Erythroblast (primary cell): Measurements from ENCODE around the gene MOB1B.

Experiments
- GATA1 ChIP-seq: IDR thresholded peaks from 2 replicates; pipeline ENCODE4 v1.6.1; 2011; ENCODE audit warnings: low read depth, mild to moderate bottlenecking, control low read depth, low read length, moderate library complexity
- POLR2A ChIP-seq: IDR thresholded peaks from 2 replicates; pipeline ENCODE4 v1.6.1; 2011; ENCODE audit warnings: mild to moderate bottlenecking, low read length

DNA sequence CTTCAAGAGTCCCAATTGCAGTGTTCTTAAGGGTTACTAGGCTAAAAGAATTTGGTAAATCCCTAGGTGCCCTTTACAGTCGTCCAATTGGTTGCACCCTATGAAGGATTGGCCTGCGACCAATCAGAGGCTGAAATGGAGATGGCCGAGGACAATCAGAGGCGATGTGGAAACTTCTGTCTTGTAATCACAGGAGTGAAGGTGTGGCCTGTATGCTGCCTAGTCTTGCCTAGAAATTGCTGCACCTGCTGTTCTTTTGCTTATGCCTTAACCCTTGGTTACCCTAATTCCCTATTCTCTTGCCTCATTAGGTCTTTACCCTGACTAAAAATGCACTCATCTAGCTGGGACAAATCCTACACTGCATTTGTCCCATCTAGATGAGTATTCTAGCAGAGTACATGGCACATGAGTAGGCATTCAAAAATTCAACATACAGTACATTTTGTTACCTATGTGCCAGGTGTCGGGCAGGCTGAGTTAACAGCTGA is 90.3 kb downstream of the MOB1B start:
- TF ChIP-seq POLR2A (no peak), GATA1 (no peak)
